ENCODE measurements around the gene FGF6. TPM values are rescaled to one million over a fixed set of nuclear protein-coding genes. Genes with fewer than 3 reads are reported as not detected.

Gene FGF6
- total and polyA plus RNA-seq, 5 donors from 2014 or later = not detected

DNA sequence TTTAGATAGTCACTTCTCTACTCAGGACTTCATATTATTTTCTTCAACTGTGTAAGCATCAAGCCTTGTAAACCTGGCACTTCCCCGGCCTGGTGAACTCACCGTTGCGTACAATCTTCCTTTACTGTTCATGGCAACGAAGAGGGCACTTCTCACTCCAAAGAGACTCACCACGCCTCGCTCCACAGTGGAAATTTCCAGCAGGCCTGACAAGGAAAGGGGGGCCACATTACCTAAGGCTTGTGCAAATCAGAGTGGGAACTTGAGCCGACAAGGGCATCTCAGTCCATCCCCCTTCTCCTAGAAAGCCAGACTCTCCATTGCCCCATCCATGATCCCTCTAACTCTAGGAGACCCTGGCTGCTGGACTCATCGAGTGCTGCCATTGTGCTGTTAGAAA is 1.6 kb downstream of the FGF6 start:
- H3K36me3 Mint-ChIP-seq = no peaks in the 10 kb centered on the region
- Histone ChIP-seq H3K4me1 (ENCODE audit: control insufficient read depth, insufficient read depth, low read length, poor library complexity, severe bottlenecking) (no peaks in the 10 kb centered on the region), H3K9me3 (ENCODE audit: control insufficient read depth in 2 of 2, low read length in 2 of 2) (no peaks in the 10 kb centered on the region), H3K27ac (ENCODE audit: insufficient read depth, low read length, poor library complexity, severe bottlenecking) (no peak overlapping the region), H3K36me3 (ENCODE audit: control insufficient read depth, insufficient read depth, low read length) (no peaks in the 10 kb centered on the region), H3K4me3 (ENCODE audit: low read depth, low read length) (no peak overlapping the region), H3K27me3 (ENCODE audit: control insufficient read depth, insufficient read depth, low read length) (peaks cover 2% of the 10 kb centered on the region)
- DNase-seq = no peak
- H3K4me3 Mint-ChIP-seq = no peak overlapping the region
- H3K4me1 Mint-ChIP-seq = peaks cover 0 to 2% (median 0%) of the 10 kb centered on the region in 4 donors
- H3K9me3 Mint-ChIP-seq = no peaks in the 10 kb centered on the region
- peaks cover 34% of the 10 kb centered on the region for H3K27me3 Mint-ChIP-seq
- no peak for ATAC-seq (ENCODE audit: low read depth in 2 of 2)
- H3K27ac Mint-ChIP-seq = no peak overlapping the region

DNA sequence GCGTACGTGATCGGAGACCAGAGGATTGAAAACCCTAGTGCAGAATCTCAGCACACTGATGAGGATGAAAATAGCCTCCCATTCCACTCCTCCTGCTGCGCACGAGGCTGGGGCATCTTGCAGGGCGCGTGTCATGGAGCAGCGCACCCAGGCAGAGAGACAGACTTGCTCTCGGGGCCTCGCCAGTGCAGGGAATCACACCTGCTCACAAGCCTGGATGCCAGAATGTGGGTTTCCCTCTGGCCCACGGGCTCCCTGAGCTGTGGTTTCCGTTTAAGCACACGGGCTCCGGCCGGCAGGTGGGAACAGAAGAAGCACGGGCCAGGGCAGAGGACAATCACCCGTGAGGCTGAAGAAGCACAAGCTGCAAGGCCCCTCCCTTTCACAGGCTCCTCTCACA is 2.0 kb downstream of the FGF6 start:
- Mint-ChIP-seq H3K36me3 (no peaks in the 10 kb centered on the region), H3K4me3 (no peak overlapping the region), H3K4me1 (peaks cover 0 to 2% (median 0%) of the 10 kb centered on the region in 4 donors), H3K27me3 (peaks cover 34% of the 10 kb centered on the region), H3K9me3 (no peaks in the 10 kb centered on the region), H3K27ac (no peak overlapping the region)
- Histone ChIP-seq H3K4me1 (ENCODE audit: control insufficient read depth, insufficient read depth, low read length, poor library complexity, severe bottlenecking) (no peaks in the 10 kb centered on the region), H3K27me3 (ENCODE audit: control insufficient read depth, insufficient read depth, low read length) (peaks cover 2% of the 10 kb centered on the region), H3K27ac (ENCODE audit: insufficient read depth, low read length, poor library complexity, severe bottlenecking) (no peak overlapping the region), H3K9me3 (ENCODE audit: control insufficient read depth in 2 of 2, low read length in 2 of 2) (no peaks in the 10 kb centered on the region), H3K36me3 (ENCODE audit: control insufficient read depth, insufficient read depth, low read length) (no peaks in the 10 kb centered on the region), H3K4me3 (ENCODE audit: low read depth, low read length) (no peak overlapping the region)
- ATAC-seq (ENCODE audit: low read depth in 2 of 2) (no peak), DNase-seq (no peak)

DNA sequence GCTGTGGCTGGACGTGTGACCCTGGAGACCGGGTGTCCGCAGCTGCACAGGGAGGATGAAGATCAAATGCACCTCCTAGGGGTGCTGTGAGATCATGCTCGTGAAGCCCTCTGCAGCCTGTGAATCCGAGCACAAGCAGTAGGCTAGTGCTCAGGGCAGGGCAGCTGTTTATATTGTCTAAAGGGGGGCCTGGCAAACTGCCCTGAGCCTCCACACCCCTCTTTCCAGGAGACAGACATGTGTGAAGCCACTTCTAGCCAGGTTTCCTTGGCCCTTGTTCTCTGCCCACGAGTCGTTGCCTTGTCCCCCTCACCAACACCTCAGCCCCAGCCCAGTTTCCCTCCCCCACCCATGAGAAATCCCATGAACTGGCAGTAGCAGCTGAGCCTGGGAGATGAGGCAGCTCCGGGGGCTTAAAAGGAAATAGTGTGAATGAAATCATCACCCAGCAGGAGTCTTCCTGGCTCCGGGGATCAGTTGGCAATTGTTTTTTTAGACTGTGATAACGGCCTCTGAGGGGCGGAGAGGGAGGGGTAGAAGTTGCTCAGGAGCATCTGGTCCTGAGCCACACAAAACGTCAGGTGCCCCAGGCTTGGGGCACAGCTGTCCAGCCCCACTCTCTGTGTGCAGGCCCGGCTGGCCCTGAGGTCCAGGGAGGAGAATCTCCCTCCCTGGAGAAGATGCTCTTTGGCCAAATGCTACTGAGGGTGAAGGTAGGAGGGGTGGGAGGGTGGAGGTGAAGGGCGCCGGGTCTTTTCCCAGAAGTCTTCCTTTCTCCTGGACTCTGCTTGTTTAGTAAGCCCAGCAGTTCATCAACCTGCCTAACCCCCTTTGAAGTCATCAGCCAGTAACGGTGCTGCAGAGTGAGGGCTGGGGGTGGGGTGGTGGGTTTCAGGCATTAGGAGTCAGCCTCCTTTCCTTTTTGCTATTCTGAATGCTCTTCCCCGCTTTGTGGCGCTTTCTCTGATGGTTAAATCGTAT is 4.0 kb downstream of the FGF6 start:
- Mint-ChIP-seq H3K4me1 (peaks cover 0 to 2% (median 0%) of the 10 kb centered on the region in 4 donors), H3K27ac (no peak overlapping the region), H3K4me3 (no peak overlapping the region), H3K9me3 (no peaks in the 10 kb centered on the region), H3K27me3 (peaks cover 29% of the 10 kb centered on the region), H3K36me3 (no peaks in the 10 kb centered on the region)
- Histone ChIP-seq H3K27me3 (ENCODE audit: control insufficient read depth, insufficient read depth, low read length) (peaks cover 2% of the 10 kb centered on the region), H3K36me3 (ENCODE audit: control insufficient read depth, insufficient read depth, low read length) (no peaks in the 10 kb centered on the region), H3K27ac (ENCODE audit: insufficient read depth, low read length, poor library complexity, severe bottlenecking) (no peak overlapping the region), H3K4me1 (ENCODE audit: control insufficient read depth, insufficient read depth, low read length, poor library complexity, severe bottlenecking) (no peaks in the 10 kb centered on the region), H3K4me3 (ENCODE audit: low read depth, low read length) (no peak overlapping the region), H3K9me3 (ENCODE audit: control insufficient read depth in 2 of 2, low read length in 2 of 2) (no peaks in the 10 kb centered on the region)
- no peak for ATAC-seq (ENCODE audit: low read depth in 2 of 2)
- no peak for DNase-seq

DNA sequence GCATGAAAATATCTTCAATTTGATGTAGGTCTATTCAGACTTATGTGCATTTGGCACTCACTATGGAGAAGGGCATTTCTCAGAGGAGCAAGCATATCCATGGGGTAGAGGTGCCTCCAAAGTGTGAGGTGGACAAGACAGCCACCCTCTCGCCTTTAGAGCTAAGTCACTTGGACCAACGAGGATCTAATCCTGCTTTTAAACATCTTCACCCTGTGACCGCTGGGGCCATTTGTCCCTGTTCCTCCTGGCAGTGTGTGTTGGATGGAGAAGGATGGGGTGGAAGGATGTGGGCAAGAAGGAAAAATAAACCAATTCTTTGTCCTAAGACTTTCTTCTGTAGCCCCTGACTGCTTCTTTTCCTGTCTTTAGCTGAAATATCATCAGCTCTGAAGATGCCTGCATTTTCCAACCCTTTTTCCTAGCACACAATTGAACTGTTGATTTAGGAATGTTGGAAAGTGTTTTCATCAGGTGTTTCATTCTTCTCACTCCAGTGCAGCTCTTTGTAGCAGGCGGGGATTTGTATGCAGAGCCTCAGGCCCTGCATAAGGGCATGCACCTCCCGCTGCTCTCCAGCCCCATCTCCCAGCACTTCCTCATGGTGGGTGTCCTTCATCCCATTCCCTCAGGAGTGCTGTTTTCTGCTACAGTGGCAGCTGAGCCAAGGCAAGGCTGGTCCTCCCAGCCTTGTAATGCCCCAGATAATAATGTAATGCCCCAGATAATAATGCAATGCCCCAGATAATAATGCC is 5.3 kb downstream of the FGF6 start:
- Mint-ChIP-seq H3K4me3 (no peak overlapping the region), H3K36me3 (no peaks in the 10 kb centered on the region), H3K27me3 (peaks cover 29% of the 10 kb centered on the region), H3K27ac (no peak overlapping the region), H3K9me3 (no peaks in the 10 kb centered on the region), H3K4me1 (peaks cover 0 to 2% (median 0%) of the 10 kb centered on the region in 4 donors)
- Histone ChIP-seq H3K4me3 (ENCODE audit: low read depth, low read length) (no peak overlapping the region), H3K4me1 (ENCODE audit: control insufficient read depth, insufficient read depth, low read length, poor library complexity, severe bottlenecking) (no peaks in the 10 kb centered on the region), H3K36me3 (ENCODE audit: control insufficient read depth, insufficient read depth, low read length) (no peaks in the 10 kb centered on the region), H3K27ac (ENCODE audit: insufficient read depth, low read length, poor library complexity, severe bottlenecking) (no peak overlapping the region), H3K9me3 (ENCODE audit: control insufficient read depth in 2 of 2, low read length in 2 of 2) (no peaks in the 10 kb centered on the region), H3K27me3 (ENCODE audit: control insufficient read depth, insufficient read depth, low read length) (peaks cover 2% of the 10 kb centered on the region)
- DNase-seq (no peak), ATAC-seq (ENCODE audit: low read depth in 2 of 2) (no peak)

DNA sequence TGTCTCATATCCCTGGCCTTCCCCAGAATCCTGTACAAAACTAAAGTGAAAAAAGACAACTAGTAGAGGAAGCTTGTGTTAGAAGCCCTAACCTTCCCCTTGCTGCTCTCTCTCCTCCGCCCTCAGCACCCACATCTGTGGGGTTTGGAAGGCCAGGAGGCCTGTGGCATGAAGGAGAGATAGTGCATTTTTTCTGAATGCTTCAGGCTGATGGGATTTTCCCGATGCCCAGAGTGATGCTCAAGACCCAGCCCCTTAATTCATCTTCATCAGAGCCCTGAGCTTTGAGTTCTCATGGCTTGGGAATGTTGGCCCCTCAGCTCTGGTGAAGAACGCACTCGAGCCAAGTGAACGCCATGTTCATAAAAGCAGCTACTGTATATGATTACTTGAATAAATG is 5.9 kb downstream of the FGF6 start:
- Histone ChIP-seq H3K36me3 (ENCODE audit: control insufficient read depth, insufficient read depth, low read length) (no peaks in the 10 kb centered on the region), H3K9me3 (ENCODE audit: control insufficient read depth in 2 of 2, low read length in 2 of 2) (no peaks in the 10 kb centered on the region), H3K27ac (ENCODE audit: insufficient read depth, low read length, poor library complexity, severe bottlenecking) (no peak overlapping the region), H3K27me3 (ENCODE audit: control insufficient read depth, insufficient read depth, low read length) (peaks cover 2% of the 10 kb centered on the region), H3K4me3 (ENCODE audit: low read depth, low read length) (no peak overlapping the region), H3K4me1 (ENCODE audit: control insufficient read depth, insufficient read depth, low read length, poor library complexity, severe bottlenecking) (no peaks in the 10 kb centered on the region)
- Mint-ChIP-seq H3K27ac (no peak overlapping the region), H3K27me3 (peaks cover 33% of the 10 kb centered on the region), H3K9me3 (no peaks in the 10 kb centered on the region), H3K4me3 (no peak overlapping the region), H3K4me1 (peaks cover 0 to 2% (median 0%) of the 10 kb centered on the region in 4 donors), H3K36me3 (no peaks in the 10 kb centered on the region)
- no peak for ATAC-seq (ENCODE audit: low read depth in 2 of 2)
- DNase-seq = no peak

DNA sequence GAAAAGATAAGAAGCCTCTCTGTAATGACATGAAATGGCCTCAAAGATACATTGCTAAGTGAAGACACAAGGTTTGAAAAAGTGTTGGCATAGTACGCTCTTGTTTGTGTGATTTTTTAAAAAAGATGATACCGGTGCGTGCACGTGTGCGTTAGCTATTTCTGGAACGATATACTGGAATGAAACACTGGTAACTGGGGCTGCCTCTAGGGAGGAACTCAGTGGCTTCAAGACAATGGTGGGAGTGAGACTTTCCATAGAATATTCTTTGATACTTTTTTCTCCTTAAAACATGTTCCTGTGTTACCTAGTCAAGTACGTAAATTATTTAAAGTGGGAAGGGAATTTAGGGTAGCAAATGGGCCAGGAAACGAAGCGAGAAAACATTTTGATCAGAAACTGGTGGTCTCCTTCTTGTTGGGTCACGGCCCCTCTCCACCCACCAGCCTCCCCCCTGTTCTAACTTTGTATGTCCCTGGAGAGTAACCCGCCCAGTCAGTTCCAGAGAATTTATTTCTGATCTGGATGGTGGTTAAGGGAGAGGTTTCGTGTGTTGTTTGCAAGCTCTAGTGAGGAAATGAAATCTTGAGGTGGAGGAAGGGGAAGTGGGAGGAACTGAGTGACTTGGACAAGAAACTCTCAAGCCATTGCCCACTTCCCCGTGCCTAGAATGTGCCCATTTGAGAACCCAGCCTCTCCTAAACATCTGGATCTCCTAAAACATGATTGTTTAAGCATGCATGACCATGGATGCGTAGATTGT is 6.6 kb downstream of the FGF6 start:
- peaks cover 2% of the 10 kb centered on the region for H3K27me3 ChIP-seq (ENCODE audit: control insufficient read depth, insufficient read depth, low read length)
- ATAC-seq (ENCODE audit: low read depth in 2 of 2) (no peak), DNase-seq (peak in 1 of 3 donors; percentile 24)
- H3K9me3 ChIP-seq (ENCODE audit: control insufficient read depth in 2 of 2, low read length in 2 of 2) = no peaks in the 10 kb centered on the region
- H3K27ac ChIP-seq (ENCODE audit: insufficient read depth, low read length, poor library complexity, severe bottlenecking) = no peak overlapping the region
- no peak overlapping the region for H3K27ac Mint-ChIP-seq
- no peaks in the 10 kb centered on the region for H3K9me3 Mint-ChIP-seq
- H3K4me3 ChIP-seq (ENCODE audit: low read depth, low read length) = no peak overlapping the region
- H3K4me3 Mint-ChIP-seq = no peak overlapping the region
- peaks cover 33% of the 10 kb centered on the region for H3K27me3 Mint-ChIP-seq
- no peaks in the 10 kb centered on the region for H3K36me3 Mint-ChIP-seq
- peaks cover 0 to 2% (median 0%) of the 10 kb centered on the region in 4 donors for H3K4me1 Mint-ChIP-seq
- H3K36me3 ChIP-seq (ENCODE audit: control insufficient read depth, insufficient read depth, low read length) = no peaks in the 10 kb centered on the region
- H3K4me1 ChIP-seq (ENCODE audit: control insufficient read depth, insufficient read depth, low read length, poor library complexity, severe bottlenecking) = no peaks in the 10 kb centered on the region

DNA sequence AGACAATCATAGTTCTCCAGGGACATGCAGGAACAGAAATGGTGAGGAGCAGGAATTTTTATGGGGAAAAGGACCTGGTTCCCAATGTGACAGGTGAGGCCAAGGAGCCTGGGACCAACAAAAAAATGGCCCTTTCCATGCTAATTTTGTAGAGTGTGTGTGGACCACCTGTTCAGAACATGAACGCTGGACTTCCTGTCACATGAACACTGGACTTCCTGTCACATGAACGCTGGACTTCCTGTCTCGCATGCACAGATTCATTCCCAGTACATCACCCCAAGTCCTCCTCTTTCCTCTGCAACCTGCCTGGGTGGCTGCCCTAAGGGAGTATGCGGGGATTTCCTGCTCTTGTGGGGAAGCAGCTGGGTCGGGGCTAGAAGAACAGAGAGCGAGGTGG is 10.1 kb downstream of the FGF6 start:
- Mint-ChIP-seq H3K9me3 (peaks cover 0 to 1% (median 0%) of the 10 kb centered on the region in 7 donors), H3K27me3 (peaks cover 13% of the 10 kb centered on the region), H3K36me3 (no peaks in the 10 kb centered on the region), H3K4me1 (peaks cover 0 to 2% (median 0%) of the 10 kb centered on the region in 4 donors), H3K4me3 (no peak overlapping the region), H3K27ac (no peak overlapping the region)
- H3K9me3 ChIP-seq (ENCODE audit: control insufficient read depth in 2 of 2, low read length in 2 of 2) = no peaks in the 10 kb centered on the region
- H3K36me3 ChIP-seq (ENCODE audit: control insufficient read depth, insufficient read depth, low read length) = no peaks in the 10 kb centered on the region
- ATAC-seq (ENCODE audit: low read depth in 2 of 2) (no peak), DNase-seq (no peak)
- H3K27me3 ChIP-seq (ENCODE audit: control insufficient read depth, insufficient read depth, low read length) = peaks cover 2% of the 10 kb centered on the region
- no peak overlapping the region for H3K4me3 ChIP-seq (ENCODE audit: low read depth, low read length)
- no peak overlapping the region for H3K27ac ChIP-seq (ENCODE audit: insufficient read depth, low read length, poor library complexity, severe bottlenecking)
- no peaks in the 10 kb centered on the region for H3K4me1 ChIP-seq (ENCODE audit: control insufficient read depth, insufficient read depth, low read length, poor library complexity, severe bottlenecking)
